Hematopoietic multipotent progenitor cell (in vitro differentiated cells): ENCODE measurements around the gene FBXW2. TPM values are rescaled to one million over a fixed set of nuclear protein-coding genes. Genes with fewer than 3 reads are reported as not detected.

ENCODE experiments used
- DNase-seq, 3 donors: peaks; one replicate each; pipeline ENCODE4 v3.0.0-alpha.2; 2011 to 2015; ENCODE audit warnings: low read depth in 2 of 3, low spot score in 2 of 3
- total RNA-seq: library from RNA; depleted of rRNA; stranded (reverse); fragments of >200 nt; gene quantifications from one replicate; pipeline ENCODE4 v1.2.3, GENCODE V29; 2012

The FBXW2 gene
- total RNA-seq, 1 donor, result 35.0 TPM

DNA sequence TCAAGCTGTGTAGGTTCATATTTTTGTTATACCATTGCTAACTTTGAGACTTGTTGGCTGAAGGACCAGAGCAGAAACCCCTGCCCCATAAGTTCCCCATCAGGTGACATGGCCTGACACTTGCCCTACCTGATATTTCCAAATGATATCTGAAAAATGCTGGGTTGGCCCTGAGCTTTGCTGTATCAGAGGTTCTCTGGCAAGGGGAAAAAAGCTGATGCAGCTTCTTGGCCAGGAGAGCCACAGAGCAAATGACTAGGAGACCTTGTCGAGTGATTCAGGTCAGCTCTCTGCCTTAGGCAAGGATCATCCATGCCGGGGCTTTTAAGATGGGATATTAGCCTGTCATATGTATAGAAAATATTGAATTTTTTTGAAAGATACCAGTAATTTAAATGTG lies 76.0 kb downstream of the FBXW2 start:
- DNase-seq, result no peak

DNA sequence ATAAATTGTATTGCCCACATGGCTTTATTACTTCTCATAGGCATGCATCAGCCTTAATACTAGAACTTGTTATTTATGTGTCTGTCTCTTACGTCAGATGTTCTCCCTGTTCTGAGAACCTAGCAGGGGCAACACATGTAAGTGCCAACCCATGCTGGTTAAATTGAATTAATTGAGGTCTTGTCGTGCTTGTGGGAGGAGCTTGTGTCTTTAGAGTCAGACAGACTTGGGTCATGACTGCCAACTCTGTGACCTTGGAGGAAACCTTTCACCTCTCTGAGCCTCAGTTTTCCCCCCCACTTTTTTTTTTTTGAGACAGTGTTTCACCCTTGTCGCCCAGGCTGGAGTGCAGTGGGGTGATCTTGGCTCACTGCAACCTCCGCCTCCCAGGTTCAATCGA lies 76.7 kb downstream of the FBXW2 start:
- no peak for DNase-seq

DNA sequence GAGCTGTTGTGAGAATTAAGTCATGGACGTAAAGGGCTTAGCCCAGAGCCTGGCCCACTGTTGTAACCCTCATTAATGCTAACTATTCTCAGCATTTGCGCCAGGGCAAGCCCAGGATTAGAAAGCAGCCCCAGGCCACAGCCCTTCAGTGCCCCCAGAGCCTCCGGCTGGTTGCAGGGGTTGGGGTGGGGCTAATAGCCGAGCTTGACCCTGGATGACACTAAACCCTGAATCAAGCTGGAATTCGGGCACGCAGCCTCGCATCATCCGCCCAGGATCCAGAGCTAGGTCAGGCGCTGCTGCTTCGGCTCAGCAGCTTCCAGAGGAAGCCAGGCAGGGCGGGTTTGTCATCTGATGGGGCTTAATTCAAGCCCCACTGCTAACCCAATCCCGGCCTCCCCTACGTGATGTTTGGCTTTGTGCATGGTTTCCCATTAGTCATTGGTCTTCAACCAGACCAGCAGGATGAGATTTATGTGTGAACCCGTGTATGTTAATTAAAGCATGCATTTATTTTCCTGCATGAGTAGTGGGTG lies 77.8 kb downstream of the FBXW2 start:
- no peak for DNase-seq

DNA sequence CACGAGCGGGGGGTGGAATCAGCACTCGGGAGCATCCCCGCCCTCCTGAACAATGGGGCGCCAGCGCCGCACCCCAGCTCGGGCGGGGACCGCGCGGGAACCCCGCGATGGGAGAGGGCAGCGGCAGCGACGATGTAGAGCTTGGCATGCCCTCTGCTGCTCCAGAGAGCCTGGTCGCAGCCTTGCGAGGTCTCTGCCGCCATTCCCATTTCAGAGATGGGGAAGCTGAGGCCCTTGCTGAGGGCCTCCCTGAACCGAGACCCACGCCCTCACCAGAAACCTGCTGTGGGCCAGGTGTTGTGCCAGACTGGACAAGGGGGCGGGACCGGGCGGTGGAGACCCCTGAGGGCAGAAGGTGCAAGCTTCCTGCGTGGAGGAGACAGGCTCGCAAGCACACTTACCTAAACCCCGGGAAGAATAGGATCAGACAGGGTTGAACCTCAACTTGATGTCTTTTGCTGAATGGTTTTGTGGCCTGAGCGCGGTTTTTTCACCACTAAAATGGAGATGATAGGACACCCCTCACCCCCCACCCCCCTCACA lies 78.3 kb downstream of the FBXW2 start:
- DNase-seq, result no peak

DNA sequence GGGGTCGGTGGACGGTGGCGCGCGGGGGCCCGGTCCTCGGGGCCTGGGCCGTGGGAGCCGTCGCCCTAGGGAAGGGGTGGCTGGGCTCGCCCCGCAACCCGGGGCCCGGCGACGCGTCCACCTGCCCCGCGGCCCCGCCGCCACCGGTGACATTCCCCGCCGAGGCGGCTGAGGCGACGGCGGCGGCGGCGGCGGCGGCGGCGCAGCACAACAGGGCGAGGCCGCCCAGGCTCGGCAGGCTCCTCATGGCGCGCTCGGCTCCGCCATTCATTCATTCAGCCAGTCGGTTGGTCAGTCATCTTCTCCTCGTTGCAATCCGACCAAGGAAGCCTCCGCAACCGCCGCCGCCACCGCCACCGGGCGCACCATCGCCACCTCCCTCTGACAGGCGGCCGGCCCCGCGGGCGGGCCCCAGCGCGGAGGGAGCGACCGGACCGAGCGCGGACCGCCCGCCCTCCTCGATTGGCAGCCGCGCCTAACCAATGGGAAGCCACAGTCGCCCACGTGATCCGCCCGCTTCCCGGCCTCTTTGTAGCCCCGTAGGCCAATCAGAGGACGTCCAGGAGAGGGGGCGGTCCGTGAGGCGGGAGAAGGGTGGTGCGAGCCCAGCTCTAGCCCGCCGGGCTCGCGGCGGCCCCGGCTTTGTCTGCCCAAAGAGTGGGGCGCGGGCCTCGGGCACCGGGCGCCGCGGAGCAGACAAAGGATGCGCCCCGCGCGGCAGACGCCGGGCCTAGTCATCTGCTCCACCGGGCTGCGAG lies 78.9 kb downstream of the FBXW2 start, which contains the start of gene MEGF9:
Gene MEGF9 (minus strand): TSS at position 383 of the 758 bp plus-strand sequence. CDS start 112 bp downstream, at position 271.
- peak; percentile 77 to 98 (median 97) for DNase-seq

DNA sequence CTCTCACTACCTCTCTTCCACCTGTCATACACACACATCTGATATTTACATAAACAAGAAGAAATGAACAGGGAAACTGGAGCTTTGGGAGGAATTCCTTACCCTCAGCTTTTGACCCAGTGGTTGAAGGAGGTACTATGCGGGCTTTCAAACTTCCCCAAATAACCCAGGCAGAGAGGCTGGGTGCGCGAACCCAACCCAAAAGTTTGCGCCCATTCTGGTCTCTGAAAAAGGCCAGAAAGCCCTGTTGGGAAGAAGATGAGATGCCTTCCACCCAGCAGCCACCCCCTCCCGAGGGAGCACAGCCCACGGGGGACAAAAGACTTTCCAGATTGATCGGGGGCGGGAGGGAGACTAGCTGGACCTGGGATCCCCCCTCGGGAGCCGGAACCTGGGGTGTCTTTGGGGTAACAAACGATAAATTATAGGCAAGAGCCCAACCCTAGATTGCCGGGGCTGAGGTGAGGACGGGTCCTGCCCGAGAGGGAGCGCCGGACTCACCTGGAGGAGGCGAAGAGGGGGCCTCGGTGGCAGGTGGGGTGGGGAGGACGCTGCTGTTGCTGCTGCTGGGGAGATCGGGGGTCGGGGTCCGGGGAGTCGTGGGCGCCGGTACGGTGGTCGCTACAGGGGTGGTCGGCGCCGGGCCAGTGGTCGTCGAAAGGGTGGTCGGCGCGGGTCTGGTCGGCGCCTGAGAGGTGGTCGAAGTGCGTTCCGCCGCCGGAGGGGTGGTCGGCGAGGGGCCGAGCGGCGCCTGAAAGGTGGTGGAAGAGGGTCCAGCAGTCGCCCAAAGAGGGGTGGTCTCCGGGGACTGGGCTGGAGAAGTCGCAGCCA lies 79.7 kb downstream of the FBXW2 start:
- peak in 1 of 3 donors; percentile 32 for DNase-seq

DNA sequence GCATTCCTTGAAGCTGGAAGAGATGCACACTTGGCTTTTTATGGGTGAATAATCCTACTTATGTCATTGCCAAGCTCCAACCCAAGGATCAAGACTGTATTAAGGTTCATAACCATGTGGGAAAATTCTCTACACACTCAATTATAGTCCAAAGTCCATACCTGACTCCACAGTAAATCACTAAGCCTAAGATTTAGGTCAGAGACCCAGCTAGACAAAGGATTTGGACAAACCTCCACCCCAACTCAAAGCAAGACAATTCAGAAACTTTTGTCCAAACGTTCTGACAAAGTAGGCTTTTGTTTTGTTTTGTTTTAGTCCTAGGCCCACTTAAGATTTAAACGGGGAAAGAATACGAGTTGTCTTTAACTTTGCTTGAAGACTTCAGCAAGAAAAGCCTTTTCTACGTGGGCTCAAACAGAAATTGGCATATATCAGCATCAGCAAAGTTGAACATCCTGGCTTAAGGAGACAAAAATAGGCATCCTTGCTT lies 80.6 kb downstream of the FBXW2 start:
- no peak for DNase-seq

DNA sequence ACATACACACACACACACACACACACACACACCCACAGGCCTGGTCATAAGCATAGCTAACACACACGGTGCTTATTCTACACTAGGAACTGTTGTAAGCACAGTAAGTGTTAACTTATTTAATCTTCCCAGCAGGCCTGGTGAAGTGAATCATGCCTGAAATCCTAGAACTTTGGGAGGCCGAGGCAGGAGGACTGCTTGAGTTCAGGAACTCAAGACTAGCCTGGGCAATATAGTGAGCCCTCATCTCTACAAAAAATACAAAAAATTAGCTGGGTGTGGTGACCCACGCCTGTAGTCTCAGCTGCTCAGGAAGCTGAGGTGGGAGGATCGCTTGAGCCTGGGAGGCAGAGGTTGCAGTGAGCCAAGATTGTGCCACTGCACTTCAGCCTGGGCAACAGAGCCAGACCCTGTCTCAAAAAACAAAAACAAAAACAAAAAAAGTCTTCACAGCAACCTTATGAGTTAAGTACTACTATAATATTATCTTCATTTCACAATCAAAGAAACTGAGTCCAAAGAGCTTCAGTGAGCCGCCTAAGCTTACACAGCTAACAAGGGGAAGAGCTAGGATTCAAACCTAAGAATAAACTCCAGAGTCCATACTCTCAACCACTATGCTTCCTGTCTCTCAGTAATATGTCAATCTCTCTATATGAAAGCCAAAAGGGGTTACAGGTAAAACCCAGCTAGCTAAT lies 81.2 kb downstream of the FBXW2 start:
- DNase-seq, result no peak

DNA sequence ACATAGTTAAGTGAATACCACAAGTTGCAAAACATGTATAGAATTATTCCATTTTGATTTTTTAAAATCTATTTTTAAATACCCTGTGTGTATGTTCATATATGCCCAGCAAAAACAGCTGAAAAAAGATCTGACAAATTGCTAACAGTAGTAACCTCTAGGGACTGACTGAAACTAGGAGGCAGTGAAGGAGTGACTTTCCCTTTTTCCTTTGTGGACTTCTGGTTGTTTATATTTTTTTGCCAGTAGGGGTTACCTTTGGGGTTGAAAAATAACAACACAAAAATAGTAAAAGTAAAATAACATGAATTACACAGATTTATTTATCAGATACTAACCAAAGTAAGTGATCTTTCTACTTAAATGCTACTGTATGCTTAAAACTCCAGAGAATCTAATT lies 81.9 kb downstream of the FBXW2 start:
- no peak for DNase-seq

DNA sequence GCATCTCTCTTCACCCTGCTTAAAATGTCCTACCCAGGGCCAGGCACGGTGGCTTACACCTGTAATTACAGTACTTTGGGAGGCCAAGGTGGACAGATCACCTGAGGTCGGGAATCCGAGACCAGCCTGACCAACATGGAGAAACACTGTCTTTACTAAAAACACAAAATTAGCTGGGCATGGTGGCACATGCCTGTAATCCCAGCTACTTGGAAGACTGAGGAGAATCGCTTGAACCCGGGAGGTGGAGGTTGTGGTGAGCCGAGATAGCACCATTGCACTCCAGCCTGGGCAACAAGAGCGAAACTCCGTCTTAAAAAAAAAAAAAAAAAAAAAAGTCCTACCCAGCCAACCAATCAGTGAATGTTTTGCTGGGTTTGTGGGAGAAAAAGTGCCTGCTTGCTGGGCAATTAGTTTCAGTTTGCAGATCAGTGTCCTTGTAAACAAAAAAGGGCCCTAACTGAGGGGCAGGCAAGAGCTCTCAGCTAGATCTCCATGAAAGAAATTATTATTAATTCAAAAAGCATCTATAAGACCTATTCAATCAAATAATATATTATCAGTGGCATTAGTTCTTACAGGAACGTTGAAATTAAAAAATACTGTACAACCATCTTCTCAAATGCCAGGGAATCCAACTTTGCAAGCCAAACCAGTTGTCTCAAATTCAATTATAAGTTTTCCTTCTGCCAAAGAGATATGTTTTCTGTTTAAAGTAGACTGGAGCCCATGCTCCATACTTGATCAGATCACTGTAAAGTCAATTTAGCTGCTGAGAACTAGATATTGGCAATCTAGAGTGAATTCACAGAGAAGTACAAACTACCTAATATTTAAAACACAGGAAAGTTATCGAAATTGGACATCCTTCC lies 82.9 kb downstream of the FBXW2 start:
- DNase-seq, result peak in 2 of 3 donors; percentile 66 to 82

DNA sequence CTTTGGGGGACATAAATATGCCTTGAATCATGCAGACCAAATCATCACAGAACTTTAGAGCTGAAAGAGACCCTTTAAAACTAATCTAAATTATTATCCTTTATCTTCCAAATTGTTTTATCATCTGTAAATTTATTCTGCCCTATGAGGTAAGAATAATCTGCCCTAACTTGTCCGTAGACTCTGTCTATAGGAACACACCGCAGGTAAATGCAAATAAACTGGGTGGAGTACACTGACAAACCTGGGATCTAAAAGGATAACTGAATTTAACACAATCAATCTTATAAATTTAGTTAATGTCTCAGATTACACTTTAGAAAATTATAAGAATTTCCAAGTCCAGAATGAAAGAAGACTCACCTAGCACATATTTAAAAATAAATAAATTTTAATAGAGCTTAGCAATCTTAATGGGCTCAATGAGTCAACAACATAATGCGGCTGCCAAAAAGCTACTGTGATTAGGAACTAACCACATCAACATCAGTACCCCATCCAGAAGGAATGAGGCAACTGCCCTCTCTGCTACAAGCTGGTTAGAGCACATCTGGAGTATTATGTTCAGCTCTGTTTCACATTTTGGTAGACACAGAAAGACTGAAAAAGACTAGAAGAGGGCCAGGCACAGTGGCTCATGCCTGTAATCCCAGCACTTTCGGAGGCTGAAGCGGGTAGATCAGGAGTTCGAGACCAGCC lies 84.5 kb downstream of the FBXW2 start:
- no peak for DNase-seq

DNA sequence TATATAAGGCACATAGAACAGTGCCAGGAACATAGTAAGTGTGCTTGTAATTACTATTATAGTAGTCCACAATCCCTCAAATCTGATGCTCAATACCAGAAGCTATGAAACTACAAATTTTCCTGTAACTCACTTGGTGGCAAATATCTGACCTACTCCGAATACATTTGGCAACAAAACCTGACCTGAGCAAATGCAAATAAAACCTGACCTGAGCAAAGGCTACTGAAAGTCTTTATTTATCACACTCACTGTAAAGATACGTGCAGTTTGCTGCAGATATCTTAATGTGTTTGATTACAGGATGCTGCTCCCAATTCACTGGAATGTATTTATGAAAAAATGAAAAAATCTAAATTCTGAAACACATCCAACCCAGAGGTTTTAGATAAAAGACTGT lies 86.0 kb downstream of the FBXW2 start:
- no peak for DNase-seq

Other genes starting within 250 kb of the FBXW2 start
- gene CDK5RAP2, start 213.2 kb downstream of the FBXW2 start, total RNA-seq, result 25.0 TPM
- 7.3 TPM for gene MEGF9, start 78.9 kb downstream of the FBXW2 start, total RNA-seq
- gene PSMD5, start 49.5 kb upstream of the FBXW2 start, total RNA-seq, result 10.2 TPM
- gene PHF19, start 83.8 kb upstream of the FBXW2 start, total RNA-seq, result 45.2 TPM
- gene TRAF1, start 133.4 kb upstream of the FBXW2 start, total RNA-seq, result 2.2 TPM